GM10847 (cell line): ENCODE results near the gene YES1.

ENCODE experiments used
- POLR2A ChIP-seq: IDR thresholded peaks from 2 replicates; pipeline ENCODE4 v1.6.1; 2011; ENCODE audit not compliant: insufficient read length; ENCODE audit errors: extremely low read depth

Gene YES1

DNA sequence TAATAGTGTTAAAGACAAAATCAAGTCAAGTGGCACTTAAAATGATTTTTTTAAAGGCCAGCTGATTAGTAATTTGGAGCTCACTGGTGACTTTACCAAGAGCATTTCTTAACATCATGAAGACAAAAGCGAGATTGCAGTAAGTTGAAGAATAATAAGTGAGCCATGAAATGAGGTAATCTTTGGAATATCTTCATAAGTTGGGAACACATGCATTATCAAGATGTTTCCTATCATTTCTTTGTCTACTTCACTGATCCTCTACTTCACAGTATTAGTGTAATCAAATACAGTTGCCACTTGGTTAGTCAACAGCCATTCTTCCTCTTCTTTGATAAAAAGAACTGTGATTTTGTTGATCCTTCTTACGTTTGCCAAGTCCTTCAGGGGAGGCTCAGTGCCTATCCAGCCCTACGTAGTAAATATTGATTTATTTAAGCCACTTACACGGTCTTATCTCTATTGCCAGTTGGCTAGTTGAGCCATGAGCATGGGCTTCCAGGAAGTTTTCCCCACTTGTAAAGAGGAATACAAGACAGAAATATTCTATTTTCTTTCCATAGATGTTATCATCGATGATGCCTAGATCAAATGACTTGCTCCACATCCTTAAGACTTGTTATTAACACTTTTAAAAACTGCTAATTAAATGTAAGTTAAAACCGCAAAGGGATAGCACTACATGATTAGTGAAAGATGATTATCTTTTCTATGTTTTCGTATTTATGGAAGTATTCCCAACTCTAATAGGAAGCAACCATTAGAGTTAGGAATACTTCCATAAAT is 46.1 kb downstream of the YES1 start:
- TF ChIP-seq POLR2A = no peak

DNA sequence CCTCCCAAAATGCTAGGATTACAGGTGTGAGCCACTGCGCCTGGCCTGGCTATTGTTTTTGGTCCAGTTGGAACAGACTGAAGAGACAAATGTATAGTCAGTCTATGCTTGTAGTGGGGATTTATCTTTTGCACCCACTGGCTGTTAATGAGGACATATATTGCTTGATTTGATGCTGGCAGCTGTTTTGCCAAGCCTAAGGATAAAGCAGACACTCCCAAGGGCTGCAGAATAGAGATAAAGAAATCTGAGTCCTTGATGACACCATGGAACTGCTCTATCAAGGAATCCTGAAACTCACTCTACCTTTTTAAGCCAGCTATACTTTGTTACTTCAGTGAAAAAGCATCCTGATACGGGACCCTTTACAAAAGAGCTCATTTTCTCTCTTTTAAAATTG is 56.5 kb downstream of the YES1 start:
- TF ChIP-seq POLR2A = no peak

DNA sequence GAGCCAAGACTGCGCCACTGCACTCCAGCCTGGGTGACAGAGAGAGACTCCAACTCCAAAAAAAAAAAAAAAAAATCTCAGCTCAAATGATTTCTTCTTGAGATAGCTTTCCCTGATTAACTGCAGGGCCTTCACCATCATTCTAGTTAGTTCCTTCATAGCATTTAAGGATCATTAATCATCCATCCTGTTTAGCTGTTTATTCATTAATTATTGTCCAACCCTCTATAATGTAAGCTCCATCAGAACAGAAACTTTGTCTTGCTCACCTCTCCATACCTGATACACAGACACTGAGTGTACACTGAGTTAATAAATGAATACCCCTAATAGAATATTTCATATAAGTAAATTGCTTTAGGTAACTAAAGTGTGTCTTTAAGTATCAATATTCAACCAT is 57.4 kb downstream of the YES1 start:
- TF ChIP-seq POLR2A = no peak

DNA sequence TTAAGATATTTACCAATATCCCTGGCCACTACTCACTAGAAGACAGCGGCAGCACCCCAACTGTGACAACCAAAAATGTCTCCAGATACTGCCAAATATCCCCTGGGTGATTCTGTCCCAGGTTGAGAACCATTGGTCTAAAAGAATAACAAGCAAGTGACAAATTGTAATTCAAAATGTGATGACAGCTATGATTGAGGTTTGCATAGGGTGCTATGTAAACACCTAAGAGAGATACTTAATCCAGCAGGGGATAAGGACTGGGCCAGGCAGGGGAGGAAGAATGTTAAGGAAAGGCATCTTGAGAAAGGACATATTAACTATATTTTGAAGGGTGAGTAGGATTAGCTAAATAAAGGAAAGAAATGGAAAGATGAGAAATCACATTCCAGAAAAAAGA is 61.6 kb downstream of the YES1 start:
- TF ChIP-seq POLR2A = no peak

DNA sequence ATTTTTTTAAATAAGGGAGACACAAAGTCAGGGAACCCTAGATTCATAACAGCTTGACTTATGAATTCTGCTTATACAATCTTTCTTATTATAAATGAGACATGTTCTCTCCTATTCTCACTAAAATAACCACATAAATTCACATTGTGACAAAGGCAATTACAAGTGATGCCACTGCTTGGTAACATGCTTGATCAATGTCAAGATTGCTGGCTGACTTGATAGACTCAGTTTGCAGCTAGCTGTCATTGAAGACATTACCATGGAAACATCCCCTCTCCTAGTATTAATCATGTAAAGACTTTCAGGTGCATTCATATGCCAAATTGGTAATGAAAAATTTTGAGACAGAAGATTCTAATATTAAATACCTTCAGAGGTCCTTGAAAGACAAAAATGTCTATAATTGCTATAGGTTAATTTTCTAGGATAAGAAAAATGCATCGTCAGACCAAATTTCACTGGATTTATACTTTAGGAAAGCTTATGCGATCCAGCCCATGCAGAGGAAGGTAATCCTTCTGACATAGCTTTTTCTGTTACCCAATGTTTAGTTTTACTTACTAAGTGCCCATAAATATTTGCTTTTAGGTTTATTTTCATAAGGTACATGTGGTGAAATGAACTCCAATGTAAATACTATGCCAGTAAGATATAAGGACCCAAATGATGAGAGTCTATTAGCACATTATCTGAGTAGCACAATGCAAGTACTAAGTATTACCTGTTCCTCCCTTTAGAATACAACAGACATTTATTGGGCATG is 67.0 kb downstream of the YES1 start:
- TF ChIP-seq POLR2A = no peak

DNA sequence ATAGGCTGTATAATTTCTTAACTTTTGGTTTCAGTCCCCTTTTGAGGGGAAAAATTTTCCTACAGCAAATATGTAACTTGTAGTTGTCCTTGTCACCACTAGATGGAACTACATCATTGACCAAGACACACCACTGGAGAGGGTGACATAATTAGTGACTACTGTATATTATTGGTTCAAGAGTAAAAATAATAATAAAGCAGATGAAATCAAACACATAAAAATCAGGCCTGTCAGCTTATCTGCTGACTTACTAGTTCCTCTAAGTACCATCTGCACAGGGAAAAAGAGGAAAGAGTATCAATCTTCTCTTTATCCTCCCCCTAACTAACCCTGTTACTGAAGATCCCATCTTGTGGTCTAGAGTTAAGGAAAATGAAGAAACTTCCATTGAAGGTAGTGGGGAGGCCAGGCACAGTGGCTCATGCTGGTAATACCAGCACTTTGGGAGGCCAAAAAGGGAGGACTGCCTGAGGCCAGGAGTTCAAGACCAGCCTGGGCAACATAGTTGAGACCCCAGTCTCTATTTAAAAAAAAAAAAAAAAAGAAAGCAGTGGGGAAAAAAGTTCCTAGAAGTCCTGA is 70.0 kb downstream of the YES1 start:
- TF ChIP-seq POLR2A = no peak

DNA sequence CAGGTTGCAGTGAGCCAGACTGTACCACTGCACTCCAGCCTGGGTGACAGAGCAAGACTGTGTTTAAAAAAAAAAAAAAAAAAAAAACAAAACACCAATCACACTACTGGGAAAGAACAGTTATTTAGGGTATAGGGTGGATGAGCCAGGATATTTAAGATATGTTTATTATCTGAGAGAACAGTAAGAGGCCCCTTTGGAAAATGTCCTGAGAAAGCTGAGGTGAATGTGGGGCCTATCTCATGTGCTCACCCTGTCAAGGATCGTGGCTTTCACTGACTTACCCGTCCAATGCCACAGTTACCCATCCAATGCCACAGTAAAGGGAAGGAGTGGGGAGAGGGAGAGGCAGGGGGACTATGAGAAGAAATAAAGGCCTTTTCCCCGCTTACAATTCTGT is 79.7 kb downstream of the YES1 start:
- no peak for TF ChIP-seq POLR2A

DNA sequence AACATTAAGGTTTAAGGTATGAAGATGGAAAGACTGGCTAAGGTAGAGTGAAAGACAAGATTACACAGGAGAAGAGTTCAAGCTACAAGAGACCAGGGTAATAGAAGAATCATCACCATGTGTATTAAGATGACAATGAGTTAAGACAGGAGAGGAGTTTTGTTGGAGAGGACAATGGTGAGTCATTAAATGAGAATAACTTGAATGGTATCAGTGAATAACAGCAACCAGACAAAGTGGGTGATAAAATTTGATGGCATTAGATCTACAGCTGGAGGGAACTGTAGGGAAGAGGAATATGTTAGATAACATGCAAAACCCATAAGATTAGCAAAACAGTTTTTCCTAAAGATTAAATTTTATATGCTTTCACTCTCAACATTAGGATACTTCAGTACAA is 80.9 kb downstream of the YES1 start:
- no peak for TF ChIP-seq POLR2A

DNA sequence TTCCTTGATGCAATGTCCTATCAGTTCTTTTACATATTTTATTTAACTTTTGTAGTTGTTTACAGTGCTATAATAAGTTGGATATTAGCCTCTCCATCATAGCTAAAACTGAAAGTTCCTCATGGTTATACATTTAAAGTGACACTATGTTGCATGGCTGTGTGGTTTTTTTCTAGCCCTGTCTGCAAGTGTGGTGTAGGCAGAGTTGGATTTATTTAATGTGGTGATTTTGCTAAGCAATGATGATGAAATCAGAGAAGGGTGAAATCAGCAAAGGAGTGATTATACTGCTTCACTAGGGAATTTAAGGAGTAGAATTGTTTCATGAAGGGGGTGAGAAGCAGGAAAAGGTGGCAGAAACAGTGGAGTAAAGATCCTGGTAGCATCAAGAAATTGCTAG is 81.3 kb downstream of the YES1 start:
- TF ChIP-seq POLR2A = no peak

DNA sequence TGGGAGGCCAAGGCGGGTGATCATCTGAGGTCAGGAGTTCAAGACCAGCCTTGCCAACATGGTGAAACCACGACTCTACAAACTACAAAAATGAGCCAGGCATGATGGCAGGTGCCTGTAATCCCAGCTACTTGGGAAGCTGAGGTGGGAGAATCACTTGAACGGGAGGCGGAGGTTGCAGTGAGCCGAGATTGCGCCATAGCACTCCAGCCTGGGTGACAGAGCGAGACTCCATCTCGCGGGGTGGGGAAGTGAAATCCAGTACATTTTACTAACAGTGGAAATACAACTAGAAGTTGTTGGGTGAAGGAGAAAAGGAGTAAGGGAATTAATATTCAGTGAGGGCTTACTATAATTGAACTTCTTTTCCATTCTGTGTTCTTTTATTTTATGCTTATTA is 86.4 kb downstream of the YES1 start:
- no peak for TF ChIP-seq POLR2A

DNA sequence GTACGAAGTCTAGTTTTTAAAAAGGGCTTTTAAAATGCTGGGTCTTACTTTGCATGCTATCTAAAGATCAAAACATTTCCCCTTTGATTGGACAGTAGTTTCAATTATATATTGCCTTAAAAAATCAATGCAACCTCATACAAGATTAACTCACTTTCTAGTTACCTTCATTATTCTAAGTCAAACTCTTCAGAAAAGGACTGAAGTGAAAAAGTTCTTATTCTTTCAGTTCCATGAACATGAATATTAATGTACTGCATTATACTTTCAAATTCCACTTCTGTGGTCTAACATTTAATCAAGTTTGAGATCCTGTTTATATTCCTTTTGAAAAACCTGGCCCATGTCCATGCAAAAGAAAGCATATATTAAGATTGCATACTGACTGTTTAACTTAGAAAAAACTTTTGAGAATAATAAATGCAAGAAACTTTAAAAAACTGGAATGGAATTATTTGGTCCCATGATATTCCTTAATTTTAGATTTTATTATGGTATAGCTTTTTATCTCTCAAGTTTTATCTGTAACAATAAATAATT is 88.4 kb downstream of the YES1 start:
- no peak for TF ChIP-seq POLR2A

DNA sequence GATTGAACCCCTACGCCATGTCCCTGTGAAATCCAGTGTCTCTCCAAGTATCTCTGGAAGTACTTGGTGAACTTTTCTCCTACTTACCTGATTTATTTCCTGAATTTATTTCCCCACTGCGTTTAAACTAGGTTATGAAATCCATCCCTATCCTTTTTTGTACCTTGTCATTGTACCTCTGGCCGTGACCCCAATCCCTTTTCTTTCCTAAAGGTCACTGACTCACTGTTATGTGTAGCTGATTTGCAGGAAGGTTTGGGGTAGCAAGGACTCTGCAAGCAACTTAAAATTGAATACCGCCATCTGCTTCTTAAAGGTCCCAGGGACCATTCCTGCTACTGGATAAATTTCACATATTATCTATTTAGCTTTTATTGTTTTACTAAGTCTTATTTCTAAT is 95.0 kb downstream of the YES1 start:
- TF ChIP-seq POLR2A = no peak

DNA sequence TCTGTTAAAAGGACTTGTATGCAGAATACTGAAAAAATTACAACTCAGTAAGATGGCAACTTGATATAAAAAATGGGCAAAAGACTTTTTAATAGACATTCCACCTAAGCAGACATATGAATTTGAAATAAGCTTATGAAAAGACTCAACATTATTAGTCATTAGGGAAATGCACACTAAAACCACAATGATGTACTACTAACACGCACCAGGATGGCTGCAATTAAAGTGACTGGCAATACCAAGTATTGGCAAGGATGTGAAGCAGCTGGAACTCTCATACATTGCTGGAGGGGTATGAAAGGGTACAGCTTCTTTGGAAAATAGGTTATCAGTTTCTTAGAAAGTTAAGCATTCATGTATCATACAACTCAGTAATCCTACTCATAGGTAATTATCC is 96.4 kb downstream of the YES1 start:
- TF ChIP-seq POLR2A = no peak

DNA sequence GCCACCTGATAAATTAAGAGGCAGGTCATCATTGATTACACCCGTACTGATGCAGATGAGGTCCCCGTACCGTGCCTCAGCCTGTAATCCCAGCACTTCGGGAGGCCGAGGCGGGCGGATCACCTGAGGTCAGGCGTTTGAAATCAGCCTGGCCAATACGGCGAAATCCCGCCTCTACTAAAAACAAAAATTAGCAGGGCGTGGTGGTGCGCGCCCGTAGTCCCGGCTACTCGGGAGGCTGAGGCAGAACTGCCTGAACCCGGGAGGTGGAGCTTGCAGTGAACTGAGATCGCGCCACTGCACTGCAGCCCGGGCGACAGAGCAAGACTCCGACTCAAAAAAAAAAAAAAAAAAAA is 98.9 kb downstream of the YES1 start:
- TF ChIP-seq POLR2A = no peak

DNA sequence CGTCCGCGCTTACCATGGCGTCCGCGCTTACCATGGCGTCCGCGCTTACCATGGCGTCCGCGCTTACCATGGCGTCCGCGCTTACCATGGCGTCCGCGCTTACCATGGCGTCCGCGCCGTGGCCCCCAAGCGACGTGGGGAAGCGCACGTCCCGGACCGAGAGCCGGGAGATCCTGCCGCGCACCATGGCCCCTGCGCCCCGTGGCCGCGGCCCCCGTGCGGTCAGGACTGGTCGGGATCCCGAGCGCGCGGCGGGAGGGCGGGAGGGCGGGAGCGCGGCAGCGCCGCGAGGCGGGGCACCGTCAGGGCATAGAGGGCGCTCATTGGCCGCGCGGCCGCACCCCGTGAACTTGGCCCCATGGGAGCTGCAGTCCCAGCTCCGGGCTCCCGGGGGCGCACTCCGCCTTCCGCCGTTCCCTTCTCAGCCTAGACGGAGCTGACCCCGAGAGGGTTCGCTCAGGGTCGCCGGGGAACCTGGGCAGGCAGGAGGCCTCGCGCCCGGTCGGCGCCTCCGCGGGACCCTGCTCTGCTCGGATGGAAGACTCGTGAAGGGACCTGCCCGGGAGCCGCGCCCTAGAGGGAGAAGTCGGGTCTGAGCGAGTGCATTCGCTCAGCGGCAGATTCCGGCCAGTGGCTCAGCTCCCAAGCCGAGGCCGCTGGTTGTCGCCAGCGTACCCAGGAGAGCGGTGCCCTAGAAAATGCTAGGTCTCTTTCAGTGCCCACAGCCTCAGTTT is 99.5 kb downstream of the YES1 start, which contains the start of gene ENOSF1:
TSS of gene ENOSF1 (minus strand) at position 230 of the 734 bp plus-strand sequence. CDS start at position 187, 43 bp downstream.
- peak; percentile 22 for TF ChIP-seq POLR2A
